IMR-90 (cell line): Measurements from ENCODE around the gene JMJD7. TPM values are rescaled to one million over a fixed set of nuclear protein-coding genes. Genes with fewer than 3 reads are reported as not detected.

Experiments
- ATAC-seq: fragments of 200-7000 bp; cut with Tn5 transposase; 2 replicates; pipeline ENCODE4 v1.9.1; 2020; ENCODE audit warnings: low read depth, mild to moderate bottlenecking, moderate library complexity
- BruUV-seq: library from RNA; stranded (reverse); fragments of 400-500 nt; replicated peaks from 2 replicates; lab custom pipeline; 2021; lab: Mats Ljungman, UMichigan
- CTCF ChIA-PET: fragments of 300-600 bp; formaldehyde crosslinking; extraction: SDS; loops from one replicate; lab custom pipeline; 2021; ENCODE audit warnings: antibody characterized with exemption; lab: Yijun Ruan, JAX
- POLR2A ChIA-PET: fragments of 300-600 bp; sonication (Branson Sonifier 250); formaldehyde crosslinking; loops from one replicate; lab custom pipeline; 2022; ENCODE audit warnings: antibody characterized with exemption; ENCODE audit not compliant: unreplicated experiment; lab: Charles Lee
- DNase-seq: peaks from one replicate; pipeline ENCODE4 v3.0.0; 2013
- H2AFZ ChIP-seq: replicated peaks from 2 replicates; pipeline ENCODE3; 2013; ENCODE audit warnings: low read length, mild to moderate bottlenecking; ENCODE audit not compliant: poor library complexity
- H2AK5ac ChIP-seq: 2 replicates; pipeline ENCODE4 v1.6.1; 2013; ENCODE audit warnings: low read depth, low read length, inconsistent platforms
- H2AK9ac ChIP-seq: replicated peaks from 2 replicates; pipeline ENCODE3; 2013; ENCODE audit warnings: mild to moderate bottlenecking, low read depth, low read length, moderate library complexity; ENCODE audit not compliant: poor library complexity
- H2BK120ac ChIP-seq: 2 replicates; pipeline ENCODE4 v1.6.1; 2013; ENCODE audit warnings: low read depth, low read length, inconsistent platforms
- H2BK15ac ChIP-seq: 3 replicates; pipeline ENCODE4 v1.6.1; 2013; ENCODE audit warnings: low read depth, low read length, inconsistent platforms
- H2BK20ac ChIP-seq: 2 replicates; pipeline ENCODE4 v1.6.1; 2013; ENCODE audit warnings: low read depth, mild to moderate bottlenecking, inconsistent platforms, low read length, moderate library complexity
- H2BK5ac ChIP-seq: 2 replicates; pipeline ENCODE4 v1.6.1; 2013; ENCODE audit warnings: mild to moderate bottlenecking, low read depth, low read length, inconsistent platforms; ENCODE audit not compliant: poor library complexity, severe bottlenecking
- H3K14ac ChIP-seq: replicated peaks from 2 replicates; pipeline ENCODE4 v1.6.1; 2013; ENCODE audit warnings: low read depth, low read length, inconsistent platforms
- H3K18ac ChIP-seq: 2 replicates; pipeline ENCODE4 v1.6.1; 2013; ENCODE audit warnings: low read depth, low read length, control low read depth
- H3K23ac ChIP-seq: 2 replicates; pipeline ENCODE4 v1.6.1; 2013; ENCODE audit warnings: low read depth, low read length, inconsistent platforms
- H3K27ac ChIP-seq: 2 replicates; pipeline ENCODE4 v1.5.1; 2013; ENCODE audit warnings: mild to moderate bottlenecking, control low read depth, low read length; ENCODE audit not compliant: insufficient read depth
- H3K27me3 ChIP-seq: 2 replicates; pipeline ENCODE4 v1.6.1; 2013; ENCODE audit warnings: low read length; ENCODE audit not compliant: control insufficient read depth, insufficient read depth
- H3K36me3 ChIP-seq: 2 replicates; pipeline ENCODE4 v1.6.1; 2013; ENCODE audit warnings: low read length, mixed read lengths; ENCODE audit not compliant: control insufficient read depth, insufficient read depth
- H3K4ac ChIP-seq: 2 replicates; pipeline ENCODE4 v1.6.1; 2013; ENCODE audit warnings: low read depth, low read length, inconsistent platforms
- H3K4me1 ChIP-seq: 2 replicates; pipeline ENCODE4 v1.6.1; 2013; ENCODE audit warnings: low read length, mixed read lengths; ENCODE audit not compliant: control insufficient read depth, insufficient read depth
- H3K4me2 ChIP-seq: 2 replicates; pipeline ENCODE4 v1.6.1; 2013; ENCODE audit warnings: low read depth, mild to moderate bottlenecking, control low read depth, low read length, moderate library complexity
- H3K4me3 ChIP-seq: 2 replicates; pipeline ENCODE4 v1.5.1; 2013; ENCODE audit warnings: low read depth, mild to moderate bottlenecking, control low read depth, low read length, moderate library complexity; ENCODE audit not compliant: insufficient read depth
- H3K56ac ChIP-seq: 2 replicates; pipeline ENCODE4 v1.6.1; 2013; ENCODE audit warnings: low read length, inconsistent platforms; ENCODE audit not compliant: insufficient read depth; ENCODE audit errors: extremely low read depth
- H3K79me1 ChIP-seq, 2 experiments: 2 replicates each; pipeline ENCODE4 v1.6.1; 2013; ENCODE audit warnings: low read length in 2 of 2, inconsistent platforms in 1 of 2, low read depth in 1 of 2
- H3K9ac ChIP-seq: 2 replicates; pipeline ENCODE4 v1.6.1; 2013; ENCODE audit warnings: low read depth, low read length, control low read depth
- H3K9me1 ChIP-seq: 2 replicates; pipeline ENCODE4 v1.6.1; 2013; ENCODE audit warnings: low read length, inconsistent platforms; ENCODE audit not compliant: insufficient read depth
- H3K9me3 ChIP-seq: 2 replicates; pipeline ENCODE4 v1.6.1; 2013; ENCODE audit warnings: low read length; ENCODE audit not compliant: control insufficient read depth, insufficient read depth
- H4K20me1 ChIP-seq: 2 replicates; pipeline ENCODE4 v1.6.1; 2013; ENCODE audit warnings: low read length, inconsistent platforms; ENCODE audit not compliant: insufficient read depth
- H4K5ac ChIP-seq: 2 replicates; pipeline ENCODE4 v1.6.1; 2013; ENCODE audit warnings: mild to moderate bottlenecking, low read depth, low read length, control low read depth
- H4K8ac ChIP-seq, 2 experiments: 2 replicates each; pipeline ENCODE4 v1.6.1; 2013; ENCODE audit warnings: low read depth in 2 of 2, low read length in 2 of 2, control low read depth in 1 of 2, inconsistent platforms in 1 of 2
- H4K91ac ChIP-seq: 2 replicates; pipeline ENCODE4 v1.6.1; 2013; ENCODE audit warnings: low read depth, low read length, inconsistent platforms; ENCODE audit not compliant: insufficient read depth
- BHLHE40 ChIP-seq: fragments of 150-350 bp; IDR thresholded peaks from 2 replicates; pipeline ENCODE4 v1.6.1; 2016; ENCODE audit warnings: mild to moderate bottlenecking, low read depth, low read length
- CEBPB ChIP-seq: IDR thresholded peaks from 2 replicates; pipeline ENCODE4 v1.6.1; 2012; ENCODE audit warnings: low read depth, low read length, improper control_type of control experiment
- CHD1 ChIP-seq: IDR thresholded peaks from 2 replicates; pipeline ENCODE4 v1.6.1; 2012; ENCODE audit warnings: low read depth, low read length, improper control_type of control experiment
- CTCF ChIP-seq: conservative IDR thresholded peaks from 2 replicates; pipeline ENCODE4 v1.5.1; 2012; ENCODE audit warnings: mild to moderate bottlenecking, low read depth, low read length, improper control_type of control experiment
- ELK1 ChIP-seq: fragments of 150-350 bp; IDR thresholded peaks from 2 replicates; pipeline ENCODE4 v1.6.1; 2016; ENCODE audit warnings: low read depth, mild to moderate bottlenecking, low read length, moderate library complexity, borderline replicate concordance
- FOS ChIP-seq: fragments of 150-350 bp; IDR thresholded peaks from 2 replicates; pipeline ENCODE4 v1.6.1; 2016; ENCODE audit warnings: low read depth, low read length
- MAFK ChIP-seq: IDR thresholded peaks from 2 replicates; pipeline ENCODE4 v1.6.1; 2012; ENCODE audit warnings: low read depth, low read length, improper control_type of control experiment
- MAZ ChIP-seq: IDR thresholded peaks from 2 replicates; pipeline ENCODE4 v1.6.1; 2012; ENCODE audit warnings: low read depth, mild to moderate bottlenecking, low read length, improper control_type of control experiment, moderate library complexity, borderline replicate concordance
- MXI1 ChIP-seq: IDR thresholded peaks from 2 replicates; pipeline ENCODE4 v1.6.1; 2012; ENCODE audit warnings: low read depth, mild to moderate bottlenecking, low read length, moderate library complexity, borderline replicate concordance
- NFE2L2 ChIP-seq: fragments of 150-350 bp; IDR thresholded peaks from 2 replicates; pipeline ENCODE4 v1.6.1; 2016; ENCODE audit warnings: low read depth, mild to moderate bottlenecking, low read length
- POLR2A ChIP-seq: IDR thresholded peaks from 2 replicates; pipeline ENCODE4 v1.6.1; 2012; ENCODE audit warnings: mild to moderate bottlenecking, low read depth, low read length
- RAD21 ChIP-seq: IDR thresholded peaks from 2 replicates; pipeline ENCODE4 v1.6.1; 2012; ENCODE audit warnings: low read length, improper control_type of control experiment
- RCOR1 ChIP-seq: IDR thresholded peaks from 2 replicates; pipeline ENCODE4 v1.6.1; 2012; ENCODE audit warnings: mild to moderate bottlenecking, low read length, improper control_type of control experiment; ENCODE audit not compliant: insufficient replicate concordance
- RFX5 ChIP-seq: IDR thresholded peaks from 2 replicates; pipeline ENCODE4 v1.8.0; 2012; ENCODE audit warnings: low read depth, mild to moderate bottlenecking, low read length, moderate library complexity
- SMC3 ChIP-seq: fragments of 150-350 bp; IDR thresholded peaks from 2 replicates; pipeline ENCODE4 v1.6.1; 2016; ENCODE audit warnings: low read depth, mild to moderate bottlenecking, antibody characterized with exemption, low read length, moderate library complexity
- USF2 ChIP-seq: fragments of 150-350 bp; IDR thresholded peaks from 2 replicates; pipeline ENCODE4 v1.6.1; 2017; ENCODE audit warnings: mild to moderate bottlenecking, antibody characterized with exemption, low read length, low read depth
- WGBS, 2 experiments: methylation state at CpG; one replicate each; pipeline versions ENCODE4 v1.1.5 to v1.1.7; 2013; ENCODE audit warnings: missing lambda C conversion rate in 2 of 2; ENCODE audit not compliant: insufficient read length in 1 of 2; ENCODE audit errors: extremely low coverage in 2 of 2; 5-methylcytosine and 5-hydroxymethylcytosine counted together
- dilution Hi-C: fragments of 300-500 bp; cut with HindIII; formaldehyde crosslinking; loops from one replicate; pipeline ENCODE4 v1.14.3; 2018; ENCODE audit warnings: low sequenced_read_pairs; ENCODE audit not compliant: unreplicated experiment
- in situ Hi-C: fragments of 300-500 bp; cut with MboI; formaldehyde crosslinking; loops from 3 replicates; pipeline ENCODE4 v1.14.3; 2019; ENCODE audit warnings: low sequenced_read_pairs, inconsistent platforms, mixed read lengths
- intact Hi-C: fragments of 100-400 bp; cut with micrococcal nuclease; formaldehyde crosslinking; loops from 2 replicates; pipeline ENCODE4 v1.10.0; 2022
- polyA plus RNA-seq, 3 experiments: library from polyadenylated mRNA; depleted of rRNA; stranded (reverse); fragments of >200 nt; gene quantifications; 2 replicates each; pipeline ENCODE4 v1.2.3, GENCODE V29; 2012; ENCODE audit warnings: low replicate concordance in 1 of 3
- total RNA-seq: library from RNA; depleted of rRNA; stranded (reverse); fragments of >200 nt; gene quantifications from 2 replicates; pipeline ENCODE4 v1.2.3, GENCODE V29; 2012

Gene JMJD7
- total and polyA plus RNA-seq, 2 of the 4 experiments (the other 2 are of a cell fraction): 5.0 to 6.3 TPM

- Histone ChIP-seq H3K4me2 (no peak overlapping the region), H2BK20ac (no peak overlapping the region), H3K4ac (no peak overlapping the region), H3K4me3 (no peak overlapping the region), H4K8ac (no peak overlapping the region), H3K9me1 (no peaks in the 10 kb centered on the region), H3K56ac (no peak overlapping the region), H4K20me1 (0 out of 2 replicates have a peak, but pooled peaks cover 9% of the 10 kb centered on the region), H3K36me3 (peaks cover 20% of the 10 kb centered on the region), H4K5ac (no peak overlapping the region), H2AK9ac (peak overlapping the region; percentile 39), H3K9ac (no peak overlapping the region), H3K23ac (no peak overlapping the region), H3K27ac (no peak overlapping the region), H3K14ac (no peak overlapping the region), H3K18ac (no peak overlapping the region), H2BK120ac (no peak overlapping the region), H2BK15ac (no peak overlapping the region), H2AK5ac (no peak overlapping the region), H2BK5ac (no peak overlapping the region), H3K79me1 (no peaks in the 10 kb centered on the region), H2AFZ (peak overlapping the region; percentile 32), H4K91ac (no peak overlapping the region), H3K9me3 (no peaks in the 10 kb centered on the region), H3K4me1 (no peaks in the 10 kb centered on the region; the same call in 1 of the 2 replicates), H3K27me3 (no peaks in the 10 kb centered on the region)
- ChIA-PET POLR2A (no interaction called here), CTCF (no interaction called here)
- intact Hi-C loops: no loop called here
- no peak for TF ChIP-seq RAD21
- TF ChIP-seq MAZ: no peak
- TF ChIP-seq SMC3: no peak
- no peak for TF ChIP-seq CHD1
- TF ChIP-seq BHLHE40: no peak
- no peak for TF ChIP-seq CEBPB
- TF ChIP-seq ELK1: no peak
- TF ChIP-seq MXI1: no peak
- TF ChIP-seq RFX5: no peak
- no peak for TF ChIP-seq FOS
- TF ChIP-seq CTCF: no peak
- TF ChIP-seq MAFK: no peak
- TF ChIP-seq NFE2L2: no peak
- TF ChIP-seq USF2: no peak
- TF ChIP-seq RCOR1: no peak
- TF ChIP-seq POLR2A: no peak
- BruUV-seq: no TSS peak
- in situ Hi-C loops: no loop called here
- dilution Hi-C loops: no loop called here
- no peak for ATAC-seq
- DNase-seq: no peak
- WGBS, 2 experiments: 100% methylated on average over 1 of the region's 10 CpGs; no CpG with 5 or more reads in 1 of the 2 experiments
Measured at GRCh38 chr15:41843571-41843970, 15.7 kb downstream of the JMJD7 start.
